Fibroblast of lung (primary cell): ENCODE results near the gene CHKA. TPM values are rescaled to one million over a fixed set of nuclear protein-coding genes. Genes with fewer than 3 reads are reported as not detected.

Experiments used
- DNase-seq, 2 donors: peaks; one replicate each; pipeline versions ENCODE4 v3.0.0 to v3.0.0-alpha.2; 2010; ENCODE audit warnings: low read depth in 2 of 2
- H2AFZ ChIP-seq: 2 replicates; pipeline ENCODE4 v1.5.1; 2012; ENCODE audit warnings: low read length, control low read depth, inconsistent platforms
- H3K27ac ChIP-seq: 2 replicates; pipeline ENCODE4 v1.5.1; 2011; ENCODE audit warnings: low read length, control low read depth; ENCODE audit not compliant: insufficient read depth
- H3K27me3 ChIP-seq: 2 replicates; pipeline ENCODE4 v1.5.1; 2011; ENCODE audit warnings: mild to moderate bottlenecking, low read length; ENCODE audit not compliant: control insufficient read depth, insufficient read depth
- H3K36me3 ChIP-seq: 2 replicates; pipeline ENCODE4 v1.5.1; 2011; ENCODE audit warnings: low read length; ENCODE audit not compliant: control insufficient read depth, insufficient read depth
- H3K4me1 ChIP-seq: 2 replicates; pipeline ENCODE4 v1.5.1; 2011; ENCODE audit warnings: low read length; ENCODE audit not compliant: control insufficient read depth, insufficient read depth; ENCODE audit errors: extremely low read depth
- H3K4me2 ChIP-seq: 2 replicates; pipeline ENCODE4 v1.5.1; 2011; ENCODE audit warnings: low read length, control low read depth; ENCODE audit not compliant: insufficient read depth; ENCODE audit errors: extremely low read depth
- H3K4me3 ChIP-seq, 4 experiments: fragments of 200-600 bp in 1 of 4; sonication (generic) in 1 of 4; replicated peaks in 1 of 4; 2 replicates each; pipeline ENCODE4 v1.5.1; 2011 to 2016; ENCODE audit warnings: low read length in 4 of 4, low read depth in 3 of 4, mild to moderate bottlenecking in 3 of 4, control low read depth in 2 of 4, inconsistent platforms in 1 of 4, mixed read lengths in 1 of 4; ENCODE audit not compliant: insufficient read depth in 1 of 4; ENCODE audit errors: control extremely low read depth in 1 of 4
- H3K79me2 ChIP-seq: 2 replicates; pipeline ENCODE4 v1.5.1; 2012; ENCODE audit warnings: mild to moderate bottlenecking, low read length, inconsistent platforms; ENCODE audit not compliant: control insufficient read depth, insufficient read depth
- H3K9ac ChIP-seq: 2 replicates; pipeline ENCODE4 v1.5.1; 2011; ENCODE audit warnings: mild to moderate bottlenecking, low read length, control low read depth; ENCODE audit not compliant: insufficient read depth
- H3K9me3 ChIP-seq: 2 replicates; pipeline ENCODE4 v1.5.1; 2012; ENCODE audit warnings: low read depth, low read length; ENCODE audit not compliant: control insufficient read depth, insufficient read depth
- H4K20me1 ChIP-seq: 2 replicates; pipeline ENCODE4 v1.5.1; 2011; ENCODE audit warnings: low read length; ENCODE audit not compliant: control insufficient read depth, insufficient read depth; ENCODE audit errors: extremely low read depth
- CTCF ChIP-seq, 2 donors: IDR thresholded peaks in 1 of 2; conservative IDR thresholded peaks in 1 of 2; 1 replicate in 1 of 2; 2 replicates in 1 of 2; pipeline ENCODE4 v1.5.1; 2011 to 2012; ENCODE audit warnings: low read length in 2 of 2, control low read depth in 1 of 2, inconsistent platforms in 1 of 2, low read depth in 1 of 2, mild to moderate bottlenecking in 1 of 2
- EZH2 ChIP-seq: IDR thresholded peaks from 2 replicates; pipeline ENCODE4 v1.5.1; 2012; ENCODE audit warnings: low read length, control low read depth, mild to moderate bottlenecking; ENCODE audit errors: missing control alignments
- polyA plus RNA-seq, 2 donors: library from polyadenylated mRNA; depleted of rRNA in 1 of 2; stranded (reverse) in 1 of 2; unstranded in 1 of 2; fragments of >200 nt; gene quantifications; 2 replicates each; pipeline ENCODE4 v1.2.1, GENCODE V29; 2011 to 2012; ENCODE audit warnings: missing spikeins in 1 of 2
- total RNA-seq: library from RNA; depleted of rRNA; stranded (reverse); fragments of >200 nt; gene quantifications from 2 replicates; pipeline ENCODE4 v1.2.1, GENCODE V29; 2014

Gene CHKA
- total and polyA plus RNA-seq, 2 donors (not counting 1 experiment from before 2014, with no cell fraction given), result 7.2 to 8.4 TPM

- Histone ChIP-seq H4K20me1 (no peaks in the 10 kb centered on the region), H3K27ac (no peak overlapping the region), H3K9ac (no peak overlapping the region), H3K4me1 (peaks cover 7% of the 10 kb centered on the region), H3K27me3 (no peaks in the 10 kb centered on the region), H3K4me3 (no peak overlapping the region), H3K4me2 (no peak overlapping the region), H3K9me3 (no peaks in the 10 kb centered on the region), H3K79me2 (no peaks in the 10 kb centered on the region), H2AFZ (no peak overlapping the region), H3K36me3 (peaks cover 8% of the 10 kb centered on the region)
- TF ChIP-seq EZH2 (no peak), CTCF (conservative IDR thresholded peaks at IDR 0.05 in 1 of 2, IDR thresholded peaks at IDR 0.05 in 1 of 2; ENCODE audit: low read depth in 1 of 2, low read length in 2 of 2) (peak in 1 of 2 donors; percentile 27)
- no peak for DNase-seq
Observed at GRCh38 chr11:68021167-68021787, 99.9 kb downstream of the CHKA start.

- Histone ChIP-seq H4K20me1 (no peaks in the 10 kb centered on the region), H3K4me1 (peaks cover 7% of the 10 kb centered on the region), H3K4me2 (no peak overlapping the region), H3K79me2 (no peaks in the 10 kb centered on the region), H3K9me3 (no peaks in the 10 kb centered on the region), H3K9ac (no peak overlapping the region), H3K27me3 (no peaks in the 10 kb centered on the region), H3K4me3 (no peak overlapping the region), H2AFZ (no peak overlapping the region), H3K36me3 (peaks cover 8% of the 10 kb centered on the region), H3K27ac (no peak overlapping the region)
- peak in 1 of 2 donors; percentile 34 for DNase-seq
- peak; percentile 26 to 54 for TF ChIP-seq CTCF (conservative IDR thresholded peaks at IDR 0.05 in 1 of 2, IDR thresholded peaks at IDR 0.05 in 1 of 2; ENCODE audit: low read depth in 1 of 2, low read length in 2 of 2)
- TF ChIP-seq EZH2, result no peak
Observed at GRCh38 chr11:68020575-68020974, 100.6 kb downstream of the CHKA start.

- no peak for TF ChIP-seq EZH2
- peaks cover 3% of the 10 kb centered on the region for H3K36me3 ChIP-seq
Observed at GRCh38 chr11:68019486-68019885, 101.7 kb downstream of the CHKA start.

More at GRCh38 chr11:68019486-68019885, 101.7 kb downstream of the CHKA start:
- no peak overlapping the region for H3K27ac ChIP-seq
- no peak overlapping the region for H3K4me2 ChIP-seq
- no peak overlapping the region for H2AFZ ChIP-seq
- no peak for DNase-seq
- no peak overlapping the region for H3K9ac ChIP-seq
- H3K4me1 ChIP-seq, result peaks cover 11% of the 10 kb centered on the region
- H3K4me3 ChIP-seq, result no peak overlapping the region
- no peaks in the 10 kb centered on the region for H3K79me2 ChIP-seq
- H4K20me1 ChIP-seq, result no peaks in the 10 kb centered on the region
- no peaks in the 10 kb centered on the region for H3K9me3 ChIP-seq
- H3K27me3 ChIP-seq, result no peaks in the 10 kb centered on the region
